ENCODE results near the gene ATRIP.

GRCh38 chr3:48467110-48467454 is 20.5 kb downstream of the ATRIP start:
- TF ChIP-seq CTCF (IDR thresholded peaks at IDR 0.05), result no peak
- no peak for TF ChIP-seq TCF7L2 (IDR thresholded peaks at IDR 0.05; ENCODE audit: low read depth, low read length)

All from Panc1 (cell line).